ENCODE measurements around the gene CEP126. TPM values are rescaled to one million over a fixed set of nuclear protein-coding genes. Genes with fewer than 3 reads are reported as not detected.

CEP126 gene
- polyA plus RNA-seq, 6 donors from 2014 or later, result 0.09 to 1.3 (median 0.66) TPM

GRCh38 chr11:101913656-101914055, 1.2 kb upstream of the CEP126 start:
- ATAC-seq (ENCODE audit: low read depth in 2 of 2) (no peak), DNase-seq (no peak)
- H3K27me3 Mint-ChIP-seq, result peaks cover 10 to 20% (median 11%) of the 10 kb centered on the region in 3 donors
- peak overlapping the region in 3 of 6 donors; percentile 99 to 100 (median 99) for H3K27ac Mint-ChIP-seq
- H3K9me3 Mint-ChIP-seq, result no peaks in the 10 kb centered on the region
- H3K4me3 Mint-ChIP-seq, result peak overlapping the region in 4 of 8 donors; percentile 45 to 96 (median 92)
- H3K36me3 Mint-ChIP-seq, result no peaks in the 10 kb centered on the region
- peaks cover 24 to 25% (median 24%) of the 10 kb centered on the region in 3 donors for H3K4me1 Mint-ChIP-seq

GRCh38 chr11:101914341-101914737, 471 bp upstream of the CEP126 start:
- ATAC-seq (ENCODE audit: low read depth in 2 of 2) (no peak), DNase-seq (no peak)
- Mint-ChIP-seq H3K27me3 (peaks cover 4 to 15% (median 11%) of the 10 kb centered on the region in 3 donors), H3K4me1 (peaks cover 24 to 25% (median 24%) of the 10 kb centered on the region in 3 donors), H3K9me3 (no peaks in the 10 kb centered on the region), H3K27ac (peak overlapping the region; percentile 98 to 100 (median 99)), H3K4me3 (peak overlapping the region; percentile 91 to 97 (median 96)), H3K36me3 (no peaks in the 10 kb centered on the region)

GRCh38 chr11:101915791-101916291, 1.0 kb downstream of the CEP126 start:
- no peaks in the 10 kb centered on the region for H3K36me3 Mint-ChIP-seq
- peak; percentile 71 for DNase-seq
- H3K4me1 Mint-ChIP-seq, result peaks cover 24 to 25% (median 24%) of the 10 kb centered on the region in 3 donors
- H3K4me3 Mint-ChIP-seq, result peak overlapping the region; percentile 91 to 97 (median 96)
- peak overlapping the region; percentile 98 to 100 (median 99) for H3K27ac Mint-ChIP-seq
- peaks cover 4 to 11% (median 9%) of the 10 kb centered on the region in 3 donors for H3K27me3 Mint-ChIP-seq
- H3K9me3 Mint-ChIP-seq, result no peaks in the 10 kb centered on the region
- peak; percentile 56 to 57 for ATAC-seq (ENCODE audit: low read depth in 2 of 2)

GRCh38 chr11:101916422-101916821, 1.6 kb downstream of the CEP126 start, which contains the start of gene ANGPTL5:
Gene ANGPTL5 (minus strand): TSS chr11:101916522. CDS start chr11:101907909, 8,613 bp downstream.
- ATAC-seq (ENCODE audit: low read depth in 2 of 2), result no peak
- H3K4me3 Mint-ChIP-seq, result peak within 1 kb of the TSS; percentile 91 to 97 (median 96)

GRCh38 chr11:101917226-101917625, 2.4 kb downstream of the CEP126 start:
- Mint-ChIP-seq H3K27me3 (no peaks in the 10 kb centered on the region), H3K4me1 (peaks cover 24 to 25% (median 24%) of the 10 kb centered on the region in 3 donors), H3K9me3 (no peaks in the 10 kb centered on the region), H3K4me3 (peak overlapping the region in 2 of 8 donors; percentile 2 to 70), H3K36me3 (no peaks in the 10 kb centered on the region), H3K27ac (peak overlapping the region in 2 of 6 donors; percentile 71 to 100)
- DNase-seq, result no peak
- ATAC-seq (ENCODE audit: low read depth in 2 of 2), result no peak

More at GRCh38 chr11:101916422-101916821, 1.6 kb downstream of the CEP126 start, which contains the start of gene ANGPTL5:
- Mint-ChIP-seq H3K4me1 (peaks cover 24 to 25% (median 24%) of the 10 kb centered on the region in 3 donors), H3K27ac (peak within 1 kb of the TSS; percentile 98 to 100 (median 99)), H3K36me3 (no peaks in the 10 kb centered on the region), H3K27me3 (peaks cover 4 to 8% (median 7%) of the 10 kb centered on the region in 3 donors), H3K9me3 (no peaks in the 10 kb centered on the region)
- DNase-seq, result no peak

- Mint-ChIP-seq H3K9me3 (no peaks in the 10 kb centered on the region), H3K4me1 (peaks cover 5 to 7% (median 6%) of the 10 kb centered on the region in 3 donors), H3K27ac (no peak overlapping the region), H3K27me3 (no peaks in the 10 kb centered on the region), H3K36me3 (no peaks in the 10 kb centered on the region), H3K4me3 (no peak overlapping the region)
- ATAC-seq (ENCODE audit: low read depth in 2 of 2), result no peak
- DNase-seq, result no peak
Measured at GRCh38 chr11:101920992-101921391, 6.2 kb downstream of the CEP126 start.

GRCh38 chr11:101923554-101923953, 8.7 kb downstream of the CEP126 start:
- Mint-ChIP-seq H3K9me3 (peaks cover 0 to 8% (median 5%) of the 10 kb centered on the region in 7 donors), H3K27me3 (no peaks in the 10 kb centered on the region)

GRCh38 chr11:101929294-101929915, 14.6 kb downstream of the CEP126 start:
- H3K4me3 Mint-ChIP-seq, result no peak overlapping the region
- H3K9me3 Mint-ChIP-seq, result peaks cover 0 to 23% (median 11%) of the 10 kb centered on the region in 7 donors
- no peak for ATAC-seq (ENCODE audit: low read depth in 2 of 2)
- no peak overlapping the region for H3K27ac Mint-ChIP-seq
- no peaks in the 10 kb centered on the region for H3K4me1 Mint-ChIP-seq
- no peaks in the 10 kb centered on the region for H3K27me3 Mint-ChIP-seq
- H3K36me3 Mint-ChIP-seq, result peaks cover 0 to 8% of the 10 kb centered on the region in 2 donors
- DNase-seq, result no peak

More at GRCh38 chr11:101923554-101923953, 8.7 kb downstream of the CEP126 start:
- Mint-ChIP-seq H3K27ac (no peak overlapping the region), H3K4me1 (no peaks in the 10 kb centered on the region), H3K36me3 (no peaks in the 10 kb centered on the region), H3K4me3 (no peak overlapping the region)
- ATAC-seq (ENCODE audit: low read depth in 2 of 2) (no peak), DNase-seq (no peak)

GRCh38 chr11:101931692-101932091, 16.9 kb downstream of the CEP126 start:
- Mint-ChIP-seq H3K27me3 (no peaks in the 10 kb centered on the region), H3K4me1 (no peaks in the 10 kb centered on the region), H3K9me3 (peaks cover 0 to 23% (median 11%) of the 10 kb centered on the region in 7 donors), H3K27ac (no peak overlapping the region), H3K4me3 (no peak overlapping the region), H3K36me3 (peaks cover 0 to 8% of the 10 kb centered on the region in 2 donors)
- DNase-seq (no peak), ATAC-seq (ENCODE audit: low read depth in 2 of 2) (no peak)

- ATAC-seq (ENCODE audit: low read depth in 2 of 2) (no peak), DNase-seq (no peak)
- no peaks in the 10 kb centered on the region for H3K27me3 Mint-ChIP-seq
- peaks cover 0 to 3% (median 0%) of the 10 kb centered on the region in 3 donors for H3K4me1 Mint-ChIP-seq
- no peak overlapping the region for H3K4me3 Mint-ChIP-seq
- no peaks in the 10 kb centered on the region for H3K9me3 Mint-ChIP-seq
- H3K27ac Mint-ChIP-seq, result no peak overlapping the region
- H3K36me3 Mint-ChIP-seq, result no peaks in the 10 kb centered on the region
Measured at GRCh38 chr11:101940901-101941520, 26.2 kb downstream of the CEP126 start.

- no peaks in the 10 kb centered on the region for H3K27me3 Mint-ChIP-seq
- DNase-seq (no peak), ATAC-seq (ENCODE audit: low read depth in 2 of 2) (no peak)
- no peak overlapping the region for H3K27ac Mint-ChIP-seq
- H3K4me1 Mint-ChIP-seq, result peaks cover 0 to 3% (median 0%) of the 10 kb centered on the region in 3 donors
- H3K4me3 Mint-ChIP-seq, result no peak overlapping the region
- no peaks in the 10 kb centered on the region for H3K9me3 Mint-ChIP-seq
- no peaks in the 10 kb centered on the region for H3K36me3 Mint-ChIP-seq
Measured at GRCh38 chr11:101944923-101945322, 30.1 kb downstream of the CEP126 start.

- H3K36me3 Mint-ChIP-seq, result no peaks in the 10 kb centered on the region
- no peak for DNase-seq
- H3K27me3 Mint-ChIP-seq, result no peaks in the 10 kb centered on the region
- no peak for ATAC-seq (ENCODE audit: low read depth in 2 of 2)
- H3K4me1 Mint-ChIP-seq, result peaks cover 0 to 3% (median 0%) of the 10 kb centered on the region in 3 donors
- no peak overlapping the region for H3K4me3 Mint-ChIP-seq
- no peaks in the 10 kb centered on the region for H3K9me3 Mint-ChIP-seq
- H3K27ac Mint-ChIP-seq, result no peak overlapping the region
Measured at GRCh38 chr11:101945448-101945847, 30.6 kb downstream of the CEP126 start.

- H3K27ac Mint-ChIP-seq, result no peak overlapping the region
- DNase-seq (no peak), ATAC-seq (ENCODE audit: low read depth in 2 of 2) (no peak)
- H3K4me1 Mint-ChIP-seq, result no peaks in the 10 kb centered on the region
- no peaks in the 10 kb centered on the region for H3K9me3 Mint-ChIP-seq
- H3K27me3 Mint-ChIP-seq, result no peaks in the 10 kb centered on the region
- no peak overlapping the region for H3K4me3 Mint-ChIP-seq
- no peaks in the 10 kb centered on the region for H3K36me3 Mint-ChIP-seq
Measured at GRCh38 chr11:101949680-101950220, 34.9 kb downstream of the CEP126 start.

Measured in naive B cell (primary cell).